Trophoblast cell (in vitro differentiated cells and primary cell): Measurements from ENCODE around the gene PTPRM.
A peak's percentile ranks its signal among the peaks of the same experiment; 100 is the strongest.

Experiments used
- DNase-seq, 2 donors: peaks; one replicate each; pipeline ENCODE4 v3.0.0-alpha.2; 2016
- H2AFZ ChIP-seq: 2 replicates; pipeline ENCODE4 v1.6.1; 2013; ENCODE audit warnings: low read length, moderate library complexity, mild to moderate bottlenecking; ENCODE audit not compliant: insufficient read depth, poor library complexity
- H2AK5ac ChIP-seq: 2 replicates; pipeline ENCODE4 v1.6.1; 2013; ENCODE audit warnings: mild to moderate bottlenecking, low read length
- H2BK120ac ChIP-seq: 2 replicates; pipeline ENCODE4 v1.6.1; 2013; ENCODE audit warnings: low read length, mild to moderate bottlenecking, moderate library complexity; ENCODE audit not compliant: insufficient read depth, poor library complexity
- H2BK12ac ChIP-seq: 2 replicates; pipeline ENCODE4 v1.6.1; 2013; ENCODE audit warnings: mild to moderate bottlenecking, low read length, moderate library complexity
- H2BK5ac ChIP-seq: 2 replicates; pipeline ENCODE4 v1.6.1; 2013; ENCODE audit warnings: low read length, low read depth, moderate library complexity, mild to moderate bottlenecking; ENCODE audit not compliant: poor library complexity
- H3K14ac ChIP-seq: 2 replicates; pipeline ENCODE4 v1.6.1; 2013; ENCODE audit warnings: mild to moderate bottlenecking, low read length
- H3K18ac ChIP-seq: 2 replicates; pipeline ENCODE4 v1.6.1; 2013; ENCODE audit warnings: mild to moderate bottlenecking, low read length
- H3K23ac ChIP-seq: 2 replicates; pipeline ENCODE4 v1.6.1; 2013; ENCODE audit warnings: low read length
- H3K27ac ChIP-seq: 2 replicates; pipeline ENCODE4 v1.5.1; 2013; ENCODE audit warnings: low read depth, mild to moderate bottlenecking, inconsistent platforms, low read length, moderate library complexity
- H3K27me3 ChIP-seq: 2 replicates; pipeline ENCODE4 v1.6.1; 2013; ENCODE audit warnings: inconsistent platforms, mild to moderate bottlenecking, low read length, moderate library complexity; ENCODE audit not compliant: insufficient read depth
- H3K36me3 ChIP-seq, 2 experiments: 1 replicate in 1 of 2; 2 replicates in 1 of 2; pipeline ENCODE4 v1.6.1; 2013; ENCODE audit warnings: low read length in 2 of 2, mild to moderate bottlenecking in 2 of 2, moderate library complexity in 1 of 2; ENCODE audit not compliant: insufficient read depth in 2 of 2, control insufficient read depth in 1 of 2
- H3K4ac ChIP-seq: 2 replicates; pipeline ENCODE4 v1.6.1; 2013; ENCODE audit warnings: low read depth, mild to moderate bottlenecking, low read length, moderate library complexity
- H3K4me1 ChIP-seq, 2 experiments: 1 replicate in 1 of 2; 2 replicates in 1 of 2; pipeline ENCODE4 v1.6.1; 2013; ENCODE audit warnings: low read length in 2 of 2, mild to moderate bottlenecking in 2 of 2, moderate library complexity in 1 of 2; ENCODE audit not compliant: insufficient read depth in 2 of 2, control insufficient read depth in 1 of 2
- H3K4me2 ChIP-seq: 2 replicates; pipeline ENCODE4 v1.6.1; 2013; ENCODE audit warnings: inconsistent platforms, mild to moderate bottlenecking, low read length, moderate library complexity
- H3K4me3 ChIP-seq: 2 replicates; pipeline ENCODE4 v1.5.1; 2013; ENCODE audit warnings: mild to moderate bottlenecking, low read depth, low read length, inconsistent platforms
- H3K79me1 ChIP-seq: one replicate; pipeline ENCODE4 v1.6.1; 2013; ENCODE audit warnings: low read length
- H3K79me2 ChIP-seq: 2 replicates; pipeline ENCODE4 v1.6.1; 2013; ENCODE audit warnings: low read length, mild to moderate bottlenecking; ENCODE audit not compliant: control insufficient read depth, insufficient read depth, poor library complexity
- H3K9ac ChIP-seq: 2 replicates; pipeline ENCODE4 v1.6.1; 2013; ENCODE audit warnings: mild to moderate bottlenecking, low read length
- H3K9me3 ChIP-seq: 2 replicates; pipeline ENCODE4 v1.6.1; 2013; ENCODE audit warnings: low read depth, mild to moderate bottlenecking, control low read depth, inconsistent platforms, low read length; ENCODE audit not compliant: insufficient read depth
- H4K12ac ChIP-seq: 2 replicates; pipeline ENCODE4 v1.6.1; 2013; ENCODE audit warnings: low read depth, mild to moderate bottlenecking, low read length, moderate library complexity
- H4K8ac ChIP-seq: 2 replicates; pipeline ENCODE4 v1.6.1; 2013; ENCODE audit warnings: low read depth, mild to moderate bottlenecking, low read length, moderate library complexity
- H4K91ac ChIP-seq: one replicate; pipeline ENCODE4 v1.6.1; 2013; ENCODE audit warnings: low read depth, mild to moderate bottlenecking, low read length, moderate library complexity
- WGBS: extraction: QIAGEN DNeasy Blood & Tissue Kit; methylation state at CpG from one replicate; pipeline ENCODE4 v1.1.7; 2013; ENCODE audit warnings: missing lambda C conversion rate; ENCODE audit not compliant: insufficient read length, insufficient coverage; ENCODE audit errors: extremely low coverage; 5-methylcytosine and 5-hydroxymethylcytosine counted together

The PTPRM gene

GRCh38 chr18:7566244-7566566, 911 bp upstream of the PTPRM start:
- Histone ChIP-seq H2AFZ (peak overlapping the region; percentile 100), H3K18ac (peak overlapping the region; percentile 98), H2AK5ac (no peak overlapping the region), H3K9me3 (no peaks in the 10 kb centered on the region), H3K14ac (peak overlapping the region; percentile 99), H3K79me1 (peaks cover 22% of the 10 kb centered on the region), H4K12ac (peak overlapping the region; percentile 85), H3K27me3 (no peaks in the 10 kb centered on the region), H3K36me3 (no peaks in the 10 kb centered on the region), H3K23ac (no peak overlapping the region), H2BK12ac (peak overlapping the region; percentile 97), H3K4me1 (peaks cover 2 to 5% of the 10 kb centered on the region in 2 experiments), H3K4me2 (peak overlapping the region; percentile 79), H3K9ac (peak overlapping the region; percentile 87), H2BK5ac (peak overlapping the region; percentile 98), H3K4ac (peak overlapping the region; percentile 93), H3K79me2 (peaks cover 24% of the 10 kb centered on the region), H4K91ac (peak overlapping the region; percentile 83), H3K4me3 (peak overlapping the region; percentile 93), H4K8ac (peak overlapping the region; percentile 95), H2BK120ac (peak overlapping the region; percentile 85), H3K27ac (peak overlapping the region; percentile 86)
- DNase-seq = no peak
- WGBS = no CpG with 5 or more reads among the region's 4 CpGs

- peak; percentile 61 to 80 for DNase-seq
- Histone ChIP-seq H3K4ac (peak overlapping the region; percentile 97), H3K14ac (peak overlapping the region; percentile 100), H3K79me1 (peaks cover 22% of the 10 kb centered on the region), H4K8ac (peak overlapping the region; percentile 70), H3K9me3 (no peaks in the 10 kb centered on the region), H2BK5ac (peak overlapping the region; percentile 58), H3K4me1 (peaks cover 2 to 5% of the 10 kb centered on the region in 2 experiments), H2AK5ac (peak overlapping the region; percentile 23), H4K91ac (peak overlapping the region; percentile 98), H3K79me2 (peaks cover 24% of the 10 kb centered on the region), H3K18ac (peak overlapping the region; percentile 100), H2AFZ (peak overlapping the region; percentile 89), H2BK12ac (peak overlapping the region; percentile 87), H3K27ac (peak overlapping the region; percentile 86), H3K36me3 (no peaks in the 10 kb centered on the region), H3K23ac (no peak overlapping the region), H3K27me3 (no peaks in the 10 kb centered on the region), H3K4me2 (peak overlapping the region; percentile 79), H4K12ac (peak overlapping the region; percentile 45), H3K9ac (peak overlapping the region; percentile 95), H3K4me3 (peak overlapping the region; percentile 93), H2BK120ac (peak overlapping the region; percentile 96)
- WGBS = no CpG with 5 or more reads among the region's 109 CpGs
Measured at GRCh38 chr18:7567474-7568425, 634 bp downstream of the PTPRM start.

- peak overlapping the region; percentile 79 for H3K4me2 ChIP-seq
- peak overlapping the region; percentile 58 for H2BK5ac ChIP-seq
- H3K79me1 ChIP-seq = peaks cover 22% of the 10 kb centered on the region
- WGBS = no CpG with 5 or more reads among the region's 44 CpGs
- H3K18ac ChIP-seq = peak overlapping the region; percentile 100
- H3K23ac ChIP-seq = no peak overlapping the region
- H3K14ac ChIP-seq = peak overlapping the region; percentile 100
- H2BK120ac ChIP-seq = peak overlapping the region; percentile 96
- peak overlapping the region; percentile 70 for H4K8ac ChIP-seq
- H2AK5ac ChIP-seq = peak overlapping the region; percentile 41
- H3K4me1 ChIP-seq = peaks cover 2 to 5% of the 10 kb centered on the region in 2 experiments
- H3K27me3 ChIP-seq = no peaks in the 10 kb centered on the region
- peak overlapping the region; percentile 86 for H3K27ac ChIP-seq
- no peaks in the 10 kb centered on the region for H3K36me3 ChIP-seq
- H3K9me3 ChIP-seq = no peaks in the 10 kb centered on the region
- peak overlapping the region; percentile 97 for H3K4ac ChIP-seq
- DNase-seq = no peak
- H4K12ac ChIP-seq = peak overlapping the region; percentile 45
- H3K9ac ChIP-seq = peak overlapping the region; percentile 73
- peak overlapping the region; percentile 11 for H2BK12ac ChIP-seq
- peak overlapping the region; percentile 98 for H4K91ac ChIP-seq
- peak overlapping the region; percentile 89 for H2AFZ ChIP-seq
- peaks cover 24% of the 10 kb centered on the region for H3K79me2 ChIP-seq
- H3K4me3 ChIP-seq = peak overlapping the region; percentile 93
Measured at GRCh38 chr18:7568426-7568825, 1.3 kb downstream of the PTPRM start.

DNA sequence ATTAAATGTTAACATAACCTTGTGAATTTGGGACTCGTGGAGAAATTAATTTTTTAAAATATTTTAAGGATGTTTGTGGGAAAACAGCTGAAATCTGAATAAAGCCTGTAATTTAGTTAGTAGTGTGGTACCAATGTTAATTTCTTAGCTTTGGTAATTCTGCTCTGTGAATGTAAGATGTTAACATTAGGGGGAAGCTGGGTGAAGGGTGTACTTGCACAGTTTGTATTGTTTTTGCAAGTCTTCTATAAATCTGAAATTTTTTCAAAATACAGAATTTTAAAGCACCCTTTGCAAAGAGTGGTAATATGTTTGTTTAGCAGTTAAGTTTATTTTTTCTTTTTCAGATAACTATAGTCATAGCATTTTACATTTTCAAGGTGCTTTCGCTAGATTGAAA, 4.5 kb downstream of the PTPRM start:
- H2AFZ ChIP-seq = no peak overlapping the region
- no peaks in the 10 kb centered on the region for H3K9me3 ChIP-seq
- H4K91ac ChIP-seq = no peak overlapping the region
- H3K27me3 ChIP-seq = no peaks in the 10 kb centered on the region
- no peak overlapping the region for H3K14ac ChIP-seq
- H3K79me1 ChIP-seq = peaks cover 24% of the 10 kb centered on the region
- WGBS = 100% methylated on average over 1 of the region's 2 CpGs
- H2BK120ac ChIP-seq = no peak overlapping the region
- H3K4ac ChIP-seq = no peak overlapping the region
- H4K12ac ChIP-seq = no peak overlapping the region
- H2BK5ac ChIP-seq = no peak overlapping the region
- H3K23ac ChIP-seq = no peak overlapping the region
- no peak overlapping the region for H2AK5ac ChIP-seq
- no peak for DNase-seq
- no peak overlapping the region for H3K4me3 ChIP-seq
- H4K8ac ChIP-seq = no peak overlapping the region
- H3K36me3 ChIP-seq = no peaks in the 10 kb centered on the region
- peaks cover 7 to 8% of the 10 kb centered on the region in 2 experiments for H3K4me1 ChIP-seq
- no peak overlapping the region for H3K4me2 ChIP-seq
- no peak overlapping the region for H2BK12ac ChIP-seq
- no peak overlapping the region for H3K27ac ChIP-seq
- no peak overlapping the region for H3K9ac ChIP-seq
- peaks cover 25% of the 10 kb centered on the region for H3K79me2 ChIP-seq
- no peak overlapping the region for H3K18ac ChIP-seq
